ENCODE measurements around the gene SUPV3L1.
"Not testable (repeated sequence)": the region's sequence is repeated elsewhere in the genome, so short reads cannot be mapped to it uniquely, and the experiment has no call there.

Gene SUPV3L1

GRCh38 chr10:69232736-69233480, 52.9 kb downstream of the SUPV3L1 start:
- DNase-seq: no peak

- no peak for DNase-seq
Measured at GRCh38 chr10:69234447-69234846, 54.4 kb downstream of the SUPV3L1 start.

- peak; percentile 89 for DNase-seq
Measured at GRCh38 chr10:69237528-69238159, 57.6 kb downstream of the SUPV3L1 start.

- no peak for DNase-seq
Measured at GRCh38 chr10:69239136-69239535, 59.1 kb downstream of the SUPV3L1 start.

GRCh38 chr10:69239816-69240434, 59.9 kb downstream of the SUPV3L1 start:
- DNase-seq: no peak

- DNase-seq: no peak
Measured at GRCh38 chr10:69240455-69240854, 60.4 kb downstream of the SUPV3L1 start.

- no peak for DNase-seq
Measured at GRCh38 chr10:69241575-69241974, 61.5 kb downstream of the SUPV3L1 start.

- DNase-seq: no peak
Measured at GRCh38 chr10:69242040-69242851, 62.2 kb downstream of the SUPV3L1 start.

GRCh38 chr10:69242852-69243212, 62.8 kb downstream of the SUPV3L1 start:
- no peak for DNase-seq

- no peak for DNase-seq
Measured at GRCh38 chr10:69243817-69244216, 63.8 kb downstream of the SUPV3L1 start.

GRCh38 chr10:69246036-69246435, 66.0 kb downstream of the SUPV3L1 start:
- DNase-seq: no peak

- no peak for DNase-seq
Measured at GRCh38 chr10:69246581-69247312, 66.7 kb downstream of the SUPV3L1 start.

GRCh38 chr10:69247313-69247710, 67.3 kb downstream of the SUPV3L1 start:
- no peak for DNase-seq

GRCh38 chr10:69248117-69248730, 68.2 kb downstream of the SUPV3L1 start:
- DNase-seq: no peak

GRCh38 chr10:69250041-69250440, 70.0 kb downstream of the SUPV3L1 start:
- DNase-seq: no peak

GRCh38 chr10:69251417-69251816, 71.4 kb downstream of the SUPV3L1 start:
- DNase-seq: not testable (repeated sequence)

- no peak for DNase-seq
Measured at GRCh38 chr10:69253171-69253570, 73.1 kb downstream of the SUPV3L1 start.

- DNase-seq: no peak
Measured at GRCh38 chr10:69254877-69255276, 74.8 kb downstream of the SUPV3L1 start.

Measured in left hindlimb (tissue), 1 donor.